K562 (cell line): ENCODE data around the gene ODF2. TPM values are rescaled to one million over a fixed set of nuclear protein-coding genes. Genes with fewer than 3 reads are reported as not detected.

Source experiments
- BRD9 ChIP-seq: fragments of 450-650 bp; IDR thresholded peaks from 2 replicates; pipeline ENCODE4 v1.6.1; 2018; ENCODE audit warnings: low read depth; ENCODE audit not compliant: partially characterized antibody
- CSDE1 ChIP-seq, 2 experiments: fragments of 450-650 bp; IDR thresholded peaks; 2 replicates each; pipeline ENCODE4 v1.6.1; 2016; ENCODE audit warnings: mild to moderate bottlenecking in 1 of 2
- ESRRB ChIP-seq: fragments of 250-450 bp; sonication (Bioruptor Pico); IDR thresholded peaks from 2 replicates; pipeline ENCODE4 v1.5.0; 2020; ENCODE audit warnings: mild to moderate bottlenecking, moderate library complexity, borderline replicate concordance
- MEF2A ChIP-seq: IDR thresholded peaks from 2 replicates; pipeline ENCODE4 v1.6.1; 2011; ENCODE audit warnings: low read depth, mild to moderate bottlenecking, low read length, moderate library complexity; ENCODE audit not compliant: control insufficient read depth
- MTA1 ChIP-seq: fragments of 450-650 bp; IDR thresholded peaks from 2 replicates; pipeline ENCODE4 v1.6.1; 2017; ENCODE audit warnings: borderline replicate concordance
- POLR2A ChIP-seq: fragments of 450-650 bp; conservative IDR thresholded peaks from 2 replicates; pipeline ENCODE4 v1.6.1; 2016
- POLR2G ChIP-seq: fragments of 200-400 bp; formaldehyde crosslinking; IDR thresholded peaks from 2 replicates; pipeline ENCODE4 v1.6.1; 2017; ENCODE audit warnings: low read depth, mild to moderate bottlenecking, antibody characterized with exemption, low read length, moderate library complexity
- POLR3G ChIP-seq: IDR thresholded peaks from 2 replicates; pipeline ENCODE4 v1.6.1; 2011; ENCODE audit not compliant: insufficient read length, insufficient replicate concordance; ENCODE audit errors: extremely low read depth
- SNRNP70 ChIP-seq: fragments of 200-400 bp; formaldehyde crosslinking; optimal IDR thresholded peaks from 2 replicates; pipeline ENCODE3; 2017; ENCODE audit warnings: low read depth, low read length
- ZNF76 ChIP-seq: fragments of 250-450 bp; sonication (Bioruptor Pico); IDR thresholded peaks from 2 replicates; pipeline ENCODE4 v1.4.0; 2020; ENCODE audit warnings: mild to moderate bottlenecking, moderate library complexity, borderline replicate concordance
- ZNF830 ChIP-seq: fragments of 250-450 bp; sonication (Bioruptor Pico); IDR thresholded peaks from 2 replicates; pipeline ENCODE4 v1.5.0; 2021; ENCODE audit warnings: mild to moderate bottlenecking
- polyA plus RNA-seq, 8 experiments: library from polyadenylated mRNA; depleted of rRNA in 4 of 8; stranded (reverse) in 5 of 8; unstranded in 3 of 8; fragments of >200 nt; fragmentation: Nextera tagmentation in 2 of 8; fragmentation: Illumina TruSeq in 1 of 8; extraction: Ambion mirVana in 2 of 8; extraction: Trizol in 1 of 8; gene quantifications; 2 replicates each; pipeline versions ENCODE4 v1.2.1 to v1.2.3, GENCODE V29; 2011 to 2014; ENCODE audit warnings: inconsistent platforms in 1 of 8, missing spikeins in 1 of 8
- total RNA-seq, 7 experiments: library from RNA; depleted of rRNA in 6 of 7; stranded (reverse); fragments of >200 nt in 6 of 7; fragmentation: Illumina TruSeq in 2 of 7; extraction: Trizol in 2 of 7; gene quantifications; 2 replicates each; pipeline versions ENCODE4 v1.2.1 to v1.2.3, GENCODE V29; 2011 to 2021; ENCODE audit warnings: low replicate concordance in 1 of 7
- TF ChIP-seq, protein P1 (sequence below), 2 experiments: fragments of 150-350 bp in 1 of 2; IDR thresholded peaks; 2 replicates each; pipeline ENCODE4 v1.6.1; 2012 to 2016; ENCODE audit warnings: low read depth in 2 of 2, low read length in 2 of 2, mild to moderate bottlenecking in 1 of 2, moderate library complexity in 1 of 2
- TF ChIP-seq, protein P2 (sequence below): sonication (generic); formaldehyde crosslinking; IDR thresholded peaks from 2 replicates; pipeline ENCODE4 v1.8.0; 2023; ENCODE audit warnings: missing genetic modification reagents, mild to moderate bottlenecking, borderline replicate concordance
- TF ChIP-seq, protein P3 (sequence below): sonication (generic); formaldehyde crosslinking; IDR thresholded peaks from 2 replicates; pipeline ENCODE4 v1.8.1; 2023; ENCODE audit warnings: mild to moderate bottlenecking, missing genetic modification reagents, moderate library complexity

Gene ODF2
- total and polyA plus RNA-seq, 9 of the 15 experiments (the other 6 are each of a cell fraction or from before 2014, with no cell fraction given) = 16.5 to 83.2 (median 69.7) TPM

DNA sequence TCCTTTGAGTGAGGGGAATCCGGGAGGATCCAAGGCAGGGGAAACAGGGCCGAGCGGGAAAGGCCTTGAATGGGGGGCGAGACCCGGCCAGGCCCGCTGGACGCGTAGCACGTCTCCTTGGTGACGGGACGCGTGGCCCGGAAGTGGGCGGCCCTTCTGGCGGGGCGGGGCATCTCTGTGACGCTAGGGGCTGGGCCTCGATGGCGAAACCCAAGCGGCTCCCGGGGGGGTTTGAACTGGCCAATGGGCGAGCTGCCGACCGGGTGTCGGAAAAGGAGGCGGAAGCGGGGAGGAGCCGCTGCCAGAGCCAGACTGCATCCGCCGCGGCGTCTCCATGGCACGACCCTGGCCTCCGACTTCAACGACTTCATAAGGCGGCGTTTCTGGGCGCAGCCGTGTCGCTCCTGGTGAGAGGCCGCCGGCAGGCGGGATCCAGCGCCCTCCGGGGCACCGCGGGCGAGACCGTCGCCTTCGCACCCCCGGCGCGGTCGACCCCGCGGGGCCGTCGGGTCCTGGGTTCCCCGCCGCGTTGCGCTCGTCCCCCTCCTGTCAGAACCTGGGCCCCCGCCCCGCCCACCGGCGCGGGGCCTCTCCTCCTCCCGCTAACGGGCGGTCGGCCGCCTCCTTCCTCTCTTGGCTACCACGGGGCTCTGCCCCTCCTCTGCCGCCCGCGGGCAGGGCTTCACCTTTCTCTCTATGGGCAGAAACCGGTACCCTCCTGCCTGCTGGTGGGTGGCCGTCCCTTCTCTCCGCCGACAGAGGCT, at the start of gene ODF2 (continued):
- TF ChIP-seq, protein P1, sequence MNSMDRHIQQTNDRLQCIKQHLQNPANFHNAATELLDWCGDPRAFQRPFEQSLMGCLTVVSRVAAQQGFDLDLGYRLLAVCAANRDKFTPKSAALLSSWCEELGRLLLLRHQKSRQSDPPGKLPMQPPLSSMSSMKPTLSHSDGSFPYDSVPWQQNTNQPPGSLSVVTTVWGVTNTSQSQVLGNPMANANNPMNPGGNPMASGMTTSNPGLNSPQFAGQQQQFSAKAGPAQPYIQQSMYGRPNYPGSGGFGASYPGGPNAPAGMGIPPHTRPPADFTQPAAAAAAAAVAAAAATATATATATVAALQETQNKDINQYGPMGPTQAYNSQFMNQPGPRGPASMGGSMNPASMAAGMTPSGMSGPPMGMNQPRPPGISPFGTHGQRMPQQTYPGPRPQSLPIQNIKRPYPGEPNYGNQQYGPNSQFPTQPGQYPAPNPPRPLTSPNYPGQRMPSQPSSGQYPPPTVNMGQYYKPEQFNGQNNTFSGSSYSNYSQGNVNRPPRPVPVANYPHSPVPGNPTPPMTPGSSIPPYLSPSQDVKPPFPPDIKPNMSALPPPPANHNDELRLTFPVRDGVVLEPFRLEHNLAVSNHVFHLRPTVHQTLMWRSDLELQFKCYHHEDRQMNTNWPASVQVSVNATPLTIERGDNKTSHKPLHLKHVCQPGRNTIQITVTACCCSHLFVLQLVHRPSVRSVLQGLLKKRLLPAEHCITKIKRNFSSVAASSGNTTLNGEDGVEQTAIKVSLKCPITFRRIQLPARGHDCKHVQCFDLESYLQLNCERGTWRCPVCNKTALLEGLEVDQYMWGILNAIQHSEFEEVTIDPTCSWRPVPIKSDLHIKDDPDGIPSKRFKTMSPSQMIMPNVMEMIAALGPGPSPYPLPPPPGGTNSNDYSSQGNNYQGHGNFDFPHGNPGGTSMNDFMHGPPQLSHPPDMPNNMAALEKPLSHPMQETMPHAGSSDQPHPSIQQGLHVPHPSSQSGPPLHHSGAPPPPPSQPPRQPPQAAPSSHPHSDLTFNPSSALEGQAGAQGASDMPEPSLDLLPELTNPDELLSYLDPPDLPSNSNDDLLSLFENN (IDR thresholded peaks at IDR 0.05; ENCODE audit: low read depth in 2 of 2, low read length in 2 of 2) = no peak
- peak; percentile 87 for TF ChIP-seq POLR2A
- TF ChIP-seq SNRNP70 = no peak
- TF ChIP-seq ZNF76 (CRISPR knock-in tag) = no peak
- TF ChIP-seq ZNF830 (CRISPR knock-in tag) = 0 out of 2 replicates have a peak, but pooled peaks have one; percentile 86
- TF ChIP-seq BRD9 = no peak
- TF ChIP-seq, protein P2, sequence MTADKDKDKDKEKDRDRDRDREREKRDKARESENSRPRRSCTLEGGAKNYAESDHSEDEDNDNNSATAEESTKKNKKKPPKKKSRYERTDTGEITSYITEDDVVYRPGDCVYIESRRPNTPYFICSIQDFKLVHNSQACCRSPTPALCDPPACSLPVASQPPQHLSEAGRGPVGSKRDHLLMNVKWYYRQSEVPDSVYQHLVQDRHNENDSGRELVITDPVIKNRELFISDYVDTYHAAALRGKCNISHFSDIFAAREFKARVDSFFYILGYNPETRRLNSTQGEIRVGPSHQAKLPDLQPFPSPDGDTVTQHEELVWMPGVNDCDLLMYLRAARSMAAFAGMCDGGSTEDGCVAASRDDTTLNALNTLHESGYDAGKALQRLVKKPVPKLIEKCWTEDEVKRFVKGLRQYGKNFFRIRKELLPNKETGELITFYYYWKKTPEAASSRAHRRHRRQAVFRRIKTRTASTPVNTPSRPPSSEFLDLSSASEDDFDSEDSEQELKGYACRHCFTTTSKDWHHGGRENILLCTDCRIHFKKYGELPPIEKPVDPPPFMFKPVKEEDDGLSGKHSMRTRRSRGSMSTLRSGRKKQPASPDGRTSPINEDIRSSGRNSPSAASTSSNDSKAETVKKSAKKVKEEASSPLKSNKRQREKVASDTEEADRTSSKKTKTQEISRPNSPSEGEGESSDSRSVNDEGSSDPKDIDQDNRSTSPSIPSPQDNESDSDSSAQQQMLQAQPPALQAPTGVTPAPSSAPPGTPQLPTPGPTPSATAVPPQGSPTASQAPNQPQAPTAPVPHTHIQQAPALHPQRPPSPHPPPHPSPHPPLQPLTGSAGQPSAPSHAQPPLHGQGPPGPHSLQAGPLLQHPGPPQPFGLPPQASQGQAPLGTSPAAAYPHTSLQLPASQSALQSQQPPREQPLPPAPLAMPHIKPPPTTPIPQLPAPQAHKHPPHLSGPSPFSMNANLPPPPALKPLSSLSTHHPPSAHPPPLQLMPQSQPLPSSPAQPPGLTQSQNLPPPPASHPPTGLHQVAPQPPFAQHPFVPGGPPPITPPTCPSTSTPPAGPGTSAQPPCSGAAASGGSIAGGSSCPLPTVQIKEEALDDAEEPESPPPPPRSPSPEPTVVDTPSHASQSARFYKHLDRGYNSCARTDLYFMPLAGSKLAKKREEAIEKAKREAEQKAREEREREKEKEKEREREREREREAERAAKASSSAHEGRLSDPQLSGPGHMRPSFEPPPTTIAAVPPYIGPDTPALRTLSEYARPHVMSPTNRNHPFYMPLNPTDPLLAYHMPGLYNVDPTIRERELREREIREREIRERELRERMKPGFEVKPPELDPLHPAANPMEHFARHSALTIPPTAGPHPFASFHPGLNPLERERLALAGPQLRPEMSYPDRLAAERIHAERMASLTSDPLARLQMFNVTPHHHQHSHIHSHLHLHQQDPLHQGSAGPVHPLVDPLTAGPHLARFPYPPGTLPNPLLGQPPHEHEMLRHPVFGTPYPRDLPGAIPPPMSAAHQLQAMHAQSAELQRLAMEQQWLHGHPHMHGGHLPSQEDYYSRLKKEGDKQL (CRISPR knock-in tag) = no peak
- no peak for TF ChIP-seq ESRRB (CRISPR knock-in tag)
- TF ChIP-seq MEF2A = no peak
- TF ChIP-seq CSDE1 (IDR thresholded peaks at IDR 0.05) = peak in 1 of 2 experiments; percentile 27; a peak in 1 of 4 replicates
- TF ChIP-seq, protein P3, sequence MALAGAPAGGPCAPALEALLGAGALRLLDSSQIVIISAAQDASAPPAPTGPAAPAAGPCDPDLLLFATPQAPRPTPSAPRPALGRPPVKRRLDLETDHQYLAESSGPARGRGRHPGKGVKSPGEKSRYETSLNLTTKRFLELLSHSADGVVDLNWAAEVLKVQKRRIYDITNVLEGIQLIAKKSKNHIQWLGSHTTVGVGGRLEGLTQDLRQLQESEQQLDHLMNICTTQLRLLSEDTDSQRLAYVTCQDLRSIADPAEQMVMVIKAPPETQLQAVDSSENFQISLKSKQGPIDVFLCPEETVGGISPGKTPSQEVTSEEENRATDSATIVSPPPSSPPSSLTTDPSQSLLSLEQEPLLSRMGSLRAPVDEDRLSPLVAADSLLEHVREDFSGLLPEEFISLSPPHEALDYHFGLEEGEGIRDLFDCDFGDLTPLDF (CRISPR knock-in tag) = no peak
- TF ChIP-seq MTA1 = no peak
- peak; percentile 93 for TF ChIP-seq POLR2G
- no peak for TF ChIP-seq POLR3G
